Gastrocnemius medialis (tissue), 4 donors: Measurements from ENCODE around the gene SHROOM3.

Source experiments
- CTCF ChIP-seq, 5 experiments: fragments of 450-650 bp in 3 of 5; fragments of 200-600 bp in 2 of 5; sonication (generic) in 2 of 5; IDR thresholded peaks in 4 of 5; conservative IDR thresholded peaks in 1 of 5; 1 replicate in 4 of 5; 2 replicates in 1 of 5; pipeline ENCODE4 v1.5.1; 2016 to 2019; ENCODE audit warnings: antibody characterized with exemption in 5 of 5, mild to moderate bottlenecking in 3 of 5, moderate library complexity in 3 of 5
- POLR2A ChIP-seq, 2 donors: fragments of 450-650 bp; IDR thresholded peaks; one replicate each; pipeline ENCODE4 v1.6.1; 2017; ENCODE audit warnings: antibody characterized with exemption in 2 of 2, mild to moderate bottlenecking in 2 of 2, moderate library complexity in 2 of 2

DNA sequence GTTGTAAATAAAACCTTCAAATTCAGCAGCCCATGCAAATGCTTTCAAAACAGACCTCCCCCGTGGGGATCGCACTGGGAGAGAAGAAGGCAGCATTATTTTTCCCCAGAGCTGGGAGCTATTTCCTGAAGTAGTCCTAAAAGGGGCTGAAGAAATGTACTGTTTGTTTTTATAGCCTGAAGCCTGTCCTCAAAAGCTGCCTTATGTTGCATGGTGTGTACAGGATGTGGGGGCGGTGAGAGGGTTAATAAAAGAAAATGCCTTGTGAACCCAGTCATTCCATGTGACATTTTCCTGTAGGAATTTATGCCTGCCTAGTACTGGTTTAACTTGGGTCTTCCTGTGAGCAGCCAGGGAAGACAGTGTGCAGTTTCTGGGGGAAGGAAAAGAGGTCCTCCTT lies 318.8 kb downstream of the SHROOM3 start:
- no peak for TF ChIP-seq CTCF (IDR thresholded peaks at IDR 0.05 in 4 of 5, conservative IDR thresholded peaks at IDR 0.05 in 1 of 5)
- no peak for TF ChIP-seq POLR2A (IDR thresholded peaks at IDR 0.05)
